Sigmoid colon (tissue), 7 donors: ENCODE results near the gene GAB4. TPM values are rescaled to one million over a fixed set of nuclear protein-coding genes. Genes with fewer than 3 reads are reported as not detected.

Source experiments
- DNase-seq: peaks from one replicate; pipeline ENCODE4 v3.0.0-alpha.2; 2019
- H3K27ac ChIP-seq, 4 donors: fragments of 200-600 bp; sonication (generic); one replicate each; pipeline ENCODE4 v1.5.1; 2016 to 2019; ENCODE audit warnings: mild to moderate bottlenecking in 1 of 4
- H3K27me3 ChIP-seq, 3 donors: fragments of 200-600 bp; sonication (generic); one replicate each; pipeline ENCODE4 v1.5.1; 2019; ENCODE audit warnings: mild to moderate bottlenecking in 1 of 3
- H3K36me3 ChIP-seq, 4 donors: fragments of 200-600 bp; sonication (generic); one replicate each; pipeline ENCODE4 v1.5.1; 2016 to 2019
- H3K4me1 ChIP-seq, 4 donors: fragments of 200-600 bp; sonication (generic); one replicate each; pipeline ENCODE4 v1.5.1; 2017 to 2019
- H3K4me3 ChIP-seq, 4 donors: fragments of 200-600 bp; sonication (generic); one replicate each; pipeline ENCODE4 v1.5.1; 2017 to 2019; ENCODE audit warnings: mild to moderate bottlenecking in 2 of 4, moderate library complexity in 1 of 4
- H3K9me3 ChIP-seq, 4 donors: fragments of 200-600 bp in 3 of 4; sonication (generic) in 3 of 4; one replicate each; pipeline versions ENCODE4 v1.5.1 to v1.6.1; 2013 to 2019
- EP300 ChIP-seq, 4 donors: sonication (generic); formaldehyde crosslinking; IDR thresholded peaks; one replicate each; pipeline ENCODE4 v1.6.1; 2017; ENCODE audit warnings: antibody characterized with exemption in 4 of 4
- POLR2A ChIP-seq, 2 donors: fragments of 450-650 bp; IDR thresholded peaks; one replicate each; pipeline ENCODE4 v1.6.1; 2016; ENCODE audit warnings: antibody characterized with exemption in 2 of 2, mild to moderate bottlenecking in 2 of 2, moderate library complexity in 2 of 2
- POLR2AphosphoS5 ChIP-seq, 4 donors: sonication (generic); formaldehyde crosslinking; IDR thresholded peaks; one replicate each; pipeline ENCODE4 v1.6.1; 2017; ENCODE audit warnings: antibody characterized with exemption in 4 of 4
- WGBS, 2 donors: extraction: QIAGEN DNeasy Blood & Tissue Kit; methylation state at CpG; one replicate each; pipeline ENCODE4 v1.1.7; 2013; 5-methylcytosine and 5-hydroxymethylcytosine counted together
- intact Hi-C: fragments of 100-400 bp; cut with DNase I; formaldehyde crosslinking; loops from one replicate; pipeline ENCODE4 v1.15.1; 2023
- polyA plus RNA-seq, 3 donors: library from polyadenylated mRNA; stranded (reverse); fragments of 200-250 nt; gene quantifications; one replicate each; pipeline ENCODE4 v1.2.3, GENCODE V29; 2013
- total RNA-seq, 4 donors: library from RNA; depleted of rRNA; stranded (reverse); fragments of >200 nt; gene quantifications; one replicate each; pipeline ENCODE4 v1.1.0, GENCODE V29; 2016
- TF ChIP-seq, protein P1 (sequence below), 4 experiments: fragments of 450-650 bp in 3 of 4; fragments of 200-600 bp in 1 of 4; IDR thresholded peaks; one replicate each; pipeline ENCODE4 v1.5.1; 2016 to 2019; ENCODE audit warnings: antibody characterized with exemption in 4 of 4, mild to moderate bottlenecking in 3 of 4, moderate library complexity in 2 of 4
- donor health status: healthy with polysubstance abuse.
- donor health status: Bipolar disorder and iron deficiency.
- donor health status: healthy.

Gene GAB4
- total and polyA plus RNA-seq, 7 donors: 0.04 to 3.2 TPM; not detected in 5

DNA sequence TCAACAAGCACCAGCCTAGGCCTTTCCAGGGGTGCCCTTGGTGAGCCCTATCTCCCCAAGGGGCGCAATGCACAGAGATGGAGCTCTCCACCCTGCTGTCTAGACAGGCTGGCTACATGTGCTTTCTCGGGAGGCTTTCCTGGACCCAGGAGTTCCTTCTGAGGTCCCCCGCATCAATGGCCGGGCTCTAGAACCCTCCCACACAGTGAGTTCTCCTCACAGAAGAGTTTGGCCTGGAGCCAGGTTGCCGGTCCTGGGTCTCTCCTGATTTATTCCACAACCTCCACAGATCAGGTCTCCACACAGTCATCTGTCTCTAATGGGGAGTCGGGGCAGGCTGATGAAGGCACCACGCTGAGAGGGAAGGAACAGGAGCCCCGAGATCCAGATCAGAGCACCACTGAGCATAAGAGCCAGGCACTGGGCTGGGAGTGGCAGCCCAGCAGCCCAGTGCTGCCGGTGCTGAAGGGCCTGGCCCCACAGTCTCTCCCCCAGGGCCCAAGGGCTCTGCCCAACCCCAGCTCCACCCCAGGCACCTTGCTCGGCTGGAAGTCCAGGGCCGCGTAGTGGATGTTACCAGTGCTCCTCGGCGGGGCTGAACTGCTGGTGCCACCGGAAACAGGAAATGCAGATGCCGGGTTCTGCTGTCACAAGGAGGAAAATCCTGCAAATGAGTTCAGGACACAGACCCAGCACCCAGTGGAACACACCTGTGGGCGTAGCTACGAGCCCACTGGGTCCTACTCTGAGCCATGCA, 44.7 kb downstream of the GAB4 start:
- Histone ChIP-seq H3K4me3 (no peak overlapping the region), H3K4me1 (no peaks in the 10 kb centered on the region), H3K36me3 (no peaks in the 10 kb centered on the region), H3K27me3 (no peaks in the 10 kb centered on the region), H3K27ac (no peak overlapping the region), H3K9me3 (no peaks in the 10 kb centered on the region)
- no peak for DNase-seq
- TF ChIP-seq POLR2AphosphoS5 (IDR thresholded peaks at IDR 0.05): no peak
- TF ChIP-seq, protein P1, sequence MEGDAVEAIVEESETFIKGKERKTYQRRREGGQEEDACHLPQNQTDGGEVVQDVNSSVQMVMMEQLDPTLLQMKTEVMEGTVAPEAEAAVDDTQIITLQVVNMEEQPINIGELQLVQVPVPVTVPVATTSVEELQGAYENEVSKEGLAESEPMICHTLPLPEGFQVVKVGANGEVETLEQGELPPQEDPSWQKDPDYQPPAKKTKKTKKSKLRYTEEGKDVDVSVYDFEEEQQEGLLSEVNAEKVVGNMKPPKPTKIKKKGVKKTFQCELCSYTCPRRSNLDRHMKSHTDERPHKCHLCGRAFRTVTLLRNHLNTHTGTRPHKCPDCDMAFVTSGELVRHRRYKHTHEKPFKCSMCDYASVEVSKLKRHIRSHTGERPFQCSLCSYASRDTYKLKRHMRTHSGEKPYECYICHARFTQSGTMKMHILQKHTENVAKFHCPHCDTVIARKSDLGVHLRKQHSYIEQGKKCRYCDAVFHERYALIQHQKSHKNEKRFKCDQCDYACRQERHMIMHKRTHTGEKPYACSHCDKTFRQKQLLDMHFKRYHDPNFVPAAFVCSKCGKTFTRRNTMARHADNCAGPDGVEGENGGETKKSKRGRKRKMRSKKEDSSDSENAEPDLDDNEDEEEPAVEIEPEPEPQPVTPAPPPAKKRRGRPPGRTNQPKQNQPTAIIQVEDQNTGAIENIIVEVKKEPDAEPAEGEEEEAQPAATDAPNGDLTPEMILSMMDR (IDR thresholded peaks at IDR 0.05): no peak
- TF ChIP-seq EP300 (IDR thresholded peaks at IDR 0.05): no peak
- no peak for TF ChIP-seq POLR2A (IDR thresholded peaks at IDR 0.05)
- WGBS, 2 donors: 79 to 87% methylated on average over 18 of the region's 18 CpGs
- intact Hi-C loops: no loop called here

- WGBS, 2 donors: 80 to 91% methylated on average over 7 of the region's 7 CpGs
- intact Hi-C loops: no loop called here
- no peak for DNase-seq
Observed at GRCh38 chr22:16962501-16962900, 45.5 kb downstream of the GAB4 start.

DNA sequence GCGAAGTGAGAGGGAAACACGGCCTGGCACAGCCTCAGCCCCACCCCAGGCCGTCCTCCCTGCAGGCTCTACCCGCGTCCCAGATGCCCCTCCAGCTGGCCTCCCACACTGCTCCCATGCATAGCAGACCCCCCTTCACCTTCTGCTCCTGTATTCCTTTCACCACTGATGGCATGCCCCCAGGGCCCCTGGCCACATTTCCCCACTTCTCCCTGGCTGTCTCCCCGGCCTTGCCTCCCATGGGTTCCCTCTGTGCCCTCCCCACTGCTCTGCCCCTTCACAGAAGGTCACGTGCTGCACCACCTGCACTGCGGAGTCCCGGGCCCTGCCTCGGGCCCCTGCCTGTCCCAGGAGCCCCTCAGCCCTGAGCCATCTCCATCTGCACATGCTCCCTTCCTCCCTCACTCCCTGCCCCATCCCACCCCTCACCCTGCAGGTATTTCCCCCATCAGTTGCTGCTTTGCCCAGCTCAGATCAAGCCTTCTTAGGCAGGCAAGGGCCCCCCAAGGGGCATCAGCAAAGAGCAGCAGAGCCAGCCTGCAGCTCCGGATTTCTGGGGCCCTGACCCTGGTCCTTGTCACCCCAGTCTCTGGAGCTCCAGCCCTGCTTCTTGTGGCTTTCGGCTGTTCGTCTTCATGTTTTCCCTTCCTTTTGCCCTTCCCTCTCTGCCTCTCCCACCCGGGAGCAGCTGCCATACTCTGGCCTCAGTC, 46.4 kb downstream of the GAB4 start:
- Histone ChIP-seq H3K4me3 (no peak overlapping the region), H3K36me3 (no peaks in the 10 kb centered on the region), H3K4me1 (no peaks in the 10 kb centered on the region), H3K9me3 (no peaks in the 10 kb centered on the region), H3K27ac (no peak overlapping the region), H3K27me3 (no peaks in the 10 kb centered on the region)
- 71 to 85% methylated on average over 14 of the region's 14 CpGs for WGBS, 2 donors
- intact Hi-C loops: no loop called here
- TF ChIP-seq, protein P1 (IDR thresholded peaks at IDR 0.05): no peak
- TF ChIP-seq EP300 (IDR thresholded peaks at IDR 0.05) (no peak), POLR2A (IDR thresholded peaks at IDR 0.05) (no peak), POLR2AphosphoS5 (IDR thresholded peaks at IDR 0.05) (no peak)
- DNase-seq: no peak

More at GRCh38 chr22:16962501-16962900, 45.5 kb downstream of the GAB4 start:
- H3K9me3 ChIP-seq: no peaks in the 10 kb centered on the region
- H3K27ac ChIP-seq: no peak overlapping the region
- no peak for TF ChIP-seq POLR2A (IDR thresholded peaks at IDR 0.05)
- TF ChIP-seq EP300 (IDR thresholded peaks at IDR 0.05): no peak
- TF ChIP-seq, protein P1 (IDR thresholded peaks at IDR 0.05): no peak
- no peak for TF ChIP-seq POLR2AphosphoS5 (IDR thresholded peaks at IDR 0.05)
- H3K36me3 ChIP-seq: no peaks in the 10 kb centered on the region
- H3K4me3 ChIP-seq: no peak overlapping the region
- no peaks in the 10 kb centered on the region for H3K4me1 ChIP-seq
- no peaks in the 10 kb centered on the region for H3K27me3 ChIP-seq

- Histone ChIP-seq H3K9me3 (no peaks in the 10 kb centered on the region), H3K27ac (no peak overlapping the region), H3K36me3 (no peaks in the 10 kb centered on the region), H3K4me3 (no peak overlapping the region), H3K4me1 (peaks cover 0 to 1% (median 0%) of the 10 kb centered on the region in 4 donors), H3K27me3 (no peaks in the 10 kb centered on the region)
- TF ChIP-seq POLR2AphosphoS5 (IDR thresholded peaks at IDR 0.05) (no peak), POLR2A (IDR thresholded peaks at IDR 0.05) (no peak), EP300 (IDR thresholded peaks at IDR 0.05) (no peak)
- TF ChIP-seq, protein P1 (IDR thresholded peaks at IDR 0.05): no peak
- WGBS, 2 donors: 69 to 80% methylated on average over 4 of the region's 4 CpGs
- intact Hi-C loops: no loop called here
- DNase-seq: no peak
Observed at GRCh38 chr22:16960884-16961249, 47.2 kb downstream of the GAB4 start.
